Activated T-helper 9 cell treated with anti-CD3 and anti-CD28 coated beads, Interleukin-2, amount 50 U/mL, for 16 hours (primary cell): ENCODE results near the gene DYNC1H1.
"Not testable (repeated sequence)": the region's sequence is repeated elsewhere in the genome, so short reads cannot be mapped to it uniquely, and the experiment has no call there.

ENCODE experiments used
- DNase-seq: peaks from one replicate; pipeline ENCODE4 v3.0.0-alpha.2; 2020; ENCODE audit warnings: low read depth

DYNC1H1 gene

GRCh38 chr14:102064590-102064989 lies 100.2 kb downstream of the DYNC1H1 start:
- not testable (repeated sequence) for DNase-seq

GRCh38 chr14:102066041-102066451 lies 101.7 kb downstream of the DYNC1H1 start:
- no peak for DNase-seq

- no peak for DNase-seq
Observed at GRCh38 chr14:102071283-102071998, 107.1 kb downstream of the DYNC1H1 start.

GRCh38 chr14:102074415-102074964 lies 110.1 kb downstream of the DYNC1H1 start:
- DNase-seq = no peak

- no peak for DNase-seq
Observed at GRCh38 chr14:102075155-102075554, 110.8 kb downstream of the DYNC1H1 start.

- DNase-seq = no peak
Observed at GRCh38 chr14:102077382-102077709, 113.0 kb downstream of the DYNC1H1 start.

GRCh38 chr14:102078361-102078791 lies 114.0 kb downstream of the DYNC1H1 start:
- DNase-seq = not testable (repeated sequence)

GRCh38 chr14:102078831-102079699 lies 114.7 kb downstream of the DYNC1H1 start:
- DNase-seq = no peak

GRCh38 chr14:102079700-102079979 lies 115.3 kb downstream of the DYNC1H1 start:
- DNase-seq = no peak

GRCh38 chr14:102080183-102081080 lies 116.1 kb downstream of the DYNC1H1 start:
- no peak for DNase-seq

- DNase-seq = no peak
Observed at GRCh38 chr14:102081231-102082080, 117.1 kb downstream of the DYNC1H1 start.

- not testable (repeated sequence) for DNase-seq
Observed at GRCh38 chr14:102084522-102084921, 120.1 kb downstream of the DYNC1H1 start.

- DNase-seq = no peak
Observed at GRCh38 chr14:102084931-102085330, 120.6 kb downstream of the DYNC1H1 start.

GRCh38 chr14:102085488-102085887 lies 121.1 kb downstream of the DYNC1H1 start:
- DNase-seq = no peak

- peak; percentile 56 for DNase-seq
Observed at GRCh38 chr14:102085948-102086708, 121.8 kb downstream of the DYNC1H1 start.

- DNase-seq = no peak
Observed at GRCh38 chr14:102086709-102086971, 122.3 kb downstream of the DYNC1H1 start.

GRCh38 chr14:102086972-102087761 lies 122.8 kb downstream of the DYNC1H1 start, which contains the start of gene HSP90AA1:
TSS of gene HSP90AA1 (minus strand) at chr14:102087044. CDS start at chr14:102086378, 666 bp downstream.
- peak; percentile 94 for DNase-seq

GRCh38 chr14:102087762-102088011 lies 123.3 kb downstream of the DYNC1H1 start:
- DNase-seq = no peak

- peak; percentile 41 for DNase-seq
Observed at GRCh38 chr14:102088012-102088792, 123.8 kb downstream of the DYNC1H1 start.
